AG09319 (cell line): ENCODE results near the gene ELMO1.

ENCODE experiments used
- DNase-seq: peaks from one replicate; pipeline ENCODE4 v3.0.0-alpha.2; 2010; ENCODE audit warnings: low read depth; ENCODE audit errors: extremely low read depth
- CTCF ChIP-seq: IDR thresholded peaks from 2 replicates; pipeline ENCODE4 v1.5.1; 2011; ENCODE audit warnings: low read depth, mild to moderate bottlenecking, inconsistent platforms, low read length, moderate library complexity

ELMO1 gene

GRCh38 chr7:37346761-37347160, 101.9 kb downstream of the ELMO1 start:
- no peak for TF ChIP-seq CTCF
- no peak for DNase-seq

GRCh38 chr7:37344886-37345579, 103.6 kb downstream of the ELMO1 start:
- DNase-seq: no peak
- TF ChIP-seq CTCF: no peak

GRCh38 chr7:37342688-37343471, 105.8 kb downstream of the ELMO1 start:
- DNase-seq: no peak
- no peak for TF ChIP-seq CTCF

- DNase-seq: no peak
- TF ChIP-seq CTCF: no peak
Measured at GRCh38 chr7:37342176-37342687, 106.4 kb downstream of the ELMO1 start.

GRCh38 chr7:37341033-37341630, 107.5 kb downstream of the ELMO1 start:
- TF ChIP-seq CTCF: no peak

GRCh38 chr7:37338966-37339365, 109.7 kb downstream of the ELMO1 start:
- no peak for DNase-seq
- TF ChIP-seq CTCF: no peak

More at GRCh38 chr7:37341033-37341630, 107.5 kb downstream of the ELMO1 start:
- no peak for DNase-seq

GRCh38 chr7:37337522-37337921, 111.1 kb downstream of the ELMO1 start:
- DNase-seq: no peak

More at GRCh38 chr7:37337522-37337921, 111.1 kb downstream of the ELMO1 start:
- TF ChIP-seq CTCF: no peak
